Lung (tissue), 12 donors: ENCODE results near the gene FRAS1. TPM values are rescaled to one million over a fixed set of nuclear protein-coding genes. Genes with fewer than 3 reads are reported as not detected.
"Not testable (repeated sequence)": the region's sequence is repeated elsewhere in the genome, so short reads cannot be mapped to it uniquely, and the experiment has no call there.

Experiments
- ATAC-seq: fragments of 200-7000 bp; cut with Tn5 transposase; one replicate; pipeline ENCODE4 v1.9.1; 2020; ENCODE audit warnings: moderate number of reproducible peaks; ENCODE audit not compliant: insufficient read depth, low FRiP score
- DNase-seq, 3 donors: peaks; one replicate each; pipeline ENCODE4 v3.0.0-alpha.2; 2013 to 2017
- H3K27ac ChIP-seq, 2 donors: one replicate each; pipeline ENCODE4 v1.5.1; 2013; ENCODE audit warnings: mild to moderate bottlenecking in 2 of 2, moderate library complexity in 2 of 2, control low read depth in 1 of 2, inconsistent platforms in 1 of 2, low read depth in 1 of 2, low read length in 1 of 2
- H3K27me3 ChIP-seq, 3 donors: one replicate each; pipeline ENCODE4 v1.5.1; 2013; ENCODE audit warnings: low read length in 2 of 3; ENCODE audit not compliant: control insufficient read depth in 3 of 3, insufficient read depth in 3 of 3
- H3K36me3 ChIP-seq, 4 donors: one replicate each; pipeline ENCODE4 v1.5.1; 2013; ENCODE audit warnings: low read length in 4 of 4, mild to moderate bottlenecking in 1 of 4, moderate library complexity in 1 of 4; ENCODE audit not compliant: control insufficient read depth in 4 of 4, insufficient read depth in 4 of 4
- H3K4me1 ChIP-seq, 5 donors: one replicate each; pipeline ENCODE4 v1.5.1; 2013; ENCODE audit warnings: low read length in 5 of 5, mild to moderate bottlenecking in 2 of 5, moderate library complexity in 1 of 5; ENCODE audit not compliant: control insufficient read depth in 5 of 5, insufficient read depth in 5 of 5
- H3K4me3 ChIP-seq: one replicate; pipeline ENCODE4 v1.5.1; 2013; ENCODE audit warnings: mild to moderate bottlenecking, control low read depth, moderate library complexity
- H3K9ac ChIP-seq, 2 donors: one replicate each; pipeline ENCODE4 v1.5.1; 2013; ENCODE audit warnings: low read length in 2 of 2, control low read depth in 1 of 2; ENCODE audit not compliant: insufficient read depth in 1 of 2
- H3K9me3 ChIP-seq, 4 donors: one replicate each; pipeline ENCODE4 v1.5.1; 2013; ENCODE audit warnings: low read length in 3 of 4, mild to moderate bottlenecking in 1 of 4, moderate library complexity in 1 of 4; ENCODE audit not compliant: control insufficient read depth in 4 of 4, insufficient read depth in 3 of 4
- WGBS, 2 donors: extraction: QIAGEN DNeasy Blood & Tissue Kit; methylation state at CpG; one replicate each; pipeline ENCODE4 v1.1.7; 2013; 5-methylcytosine and 5-hydroxymethylcytosine counted together
- polyA plus RNA-seq, 2 donors: library from polyadenylated mRNA; stranded (reverse); fragments of 200-250 nt; gene quantifications; one replicate each; pipeline ENCODE4 v1.2.1, GENCODE V29; 2013
- total RNA-seq, 2 donors: library from RNA; depleted of rRNA in 1 of 2; stranded (reverse); fragments of >200 nt in 1 of 2; gene quantifications; one replicate each; pipeline ENCODE4 v1.2.1, GENCODE V29; 2014 to 2021
- TF ChIP-seq, protein P1 (sequence below): IDR thresholded peaks from 2 replicates; pipeline ENCODE4 v1.5.1; 2012; ENCODE audit warnings: mild to moderate bottlenecking; ENCODE audit errors: control extremely low read depth, extremely low read depth
- donor health status: control.
- donor health status: control.
- donor health status: Bipolar disorder and iron deficiency.
- donor health status: healthy.
- donor health status: DM: yes; HTN: yes; CAD: no.

Gene FRAS1
- total and polyA plus RNA-seq, 4 donors = 0.45 to 53.8 (median 6.9) TPM

DNA sequence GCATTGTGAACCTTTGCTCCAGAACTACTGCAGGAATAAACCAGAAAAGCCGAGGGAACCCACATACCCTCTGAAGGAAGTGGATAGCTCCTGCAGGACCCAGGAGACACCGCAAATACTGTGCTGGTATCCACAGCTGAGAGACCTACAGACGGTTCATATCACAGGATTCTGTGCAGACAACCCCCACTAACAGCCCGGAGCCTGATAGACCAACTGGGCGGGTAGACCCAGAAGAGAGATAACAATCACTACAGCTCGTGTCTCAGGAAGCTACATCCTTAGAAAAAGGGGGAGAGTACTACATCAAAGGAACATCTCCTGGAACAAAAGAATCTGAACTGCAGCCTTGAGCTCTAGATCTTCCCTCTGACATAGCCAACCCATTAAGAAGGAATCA, 150.8 kb downstream of the FRAS1 start:
- no peaks in the 10 kb centered on the region for H3K36me3 ChIP-seq
- peaks cover 0 to 2% (median 0%) of the 10 kb centered on the region in 5 donors for H3K4me1 ChIP-seq
- no peaks in the 10 kb centered on the region for H3K27me3 ChIP-seq
- no peak overlapping the region for H3K27ac ChIP-seq
- H3K9me3 ChIP-seq = no peaks in the 10 kb centered on the region
- H3K9ac ChIP-seq = no peak overlapping the region
- ATAC-seq (no peak), DNase-seq (no peak)
- 58 to 78% methylated on average over 6 of the region's 6 CpGs for WGBS, 2 donors
- no peak overlapping the region for H3K4me3 ChIP-seq
- TF ChIP-seq, protein P1, sequence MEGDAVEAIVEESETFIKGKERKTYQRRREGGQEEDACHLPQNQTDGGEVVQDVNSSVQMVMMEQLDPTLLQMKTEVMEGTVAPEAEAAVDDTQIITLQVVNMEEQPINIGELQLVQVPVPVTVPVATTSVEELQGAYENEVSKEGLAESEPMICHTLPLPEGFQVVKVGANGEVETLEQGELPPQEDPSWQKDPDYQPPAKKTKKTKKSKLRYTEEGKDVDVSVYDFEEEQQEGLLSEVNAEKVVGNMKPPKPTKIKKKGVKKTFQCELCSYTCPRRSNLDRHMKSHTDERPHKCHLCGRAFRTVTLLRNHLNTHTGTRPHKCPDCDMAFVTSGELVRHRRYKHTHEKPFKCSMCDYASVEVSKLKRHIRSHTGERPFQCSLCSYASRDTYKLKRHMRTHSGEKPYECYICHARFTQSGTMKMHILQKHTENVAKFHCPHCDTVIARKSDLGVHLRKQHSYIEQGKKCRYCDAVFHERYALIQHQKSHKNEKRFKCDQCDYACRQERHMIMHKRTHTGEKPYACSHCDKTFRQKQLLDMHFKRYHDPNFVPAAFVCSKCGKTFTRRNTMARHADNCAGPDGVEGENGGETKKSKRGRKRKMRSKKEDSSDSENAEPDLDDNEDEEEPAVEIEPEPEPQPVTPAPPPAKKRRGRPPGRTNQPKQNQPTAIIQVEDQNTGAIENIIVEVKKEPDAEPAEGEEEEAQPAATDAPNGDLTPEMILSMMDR = no peak

DNA sequence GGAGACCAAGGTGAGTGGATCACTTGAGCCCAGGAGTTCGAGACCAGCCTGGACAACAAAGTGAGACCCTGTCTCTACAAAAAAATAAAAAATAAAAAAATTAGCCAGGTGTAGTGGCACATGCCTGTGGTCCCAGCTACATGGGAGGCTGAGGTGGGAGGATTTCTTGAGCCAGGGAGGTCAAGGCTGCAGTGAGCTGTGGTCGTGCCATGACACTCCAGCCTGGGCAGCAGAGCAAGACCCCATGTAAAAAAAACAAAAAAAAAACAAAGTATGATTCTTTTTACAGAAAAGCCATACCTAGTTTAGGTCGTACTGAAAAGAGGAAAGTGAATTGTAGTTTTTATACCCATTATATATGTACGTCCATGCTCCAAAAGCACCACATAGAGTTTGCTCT, 151.8 kb downstream of the FRAS1 start:
- 93% methylated on average over 4 of the region's 4 CpGs for WGBS, 2 donors
- not testable (repeated sequence) for H3K9me3 ChIP-seq, H3K4me1 ChIP-seq, ATAC-seq, H3K27ac ChIP-seq, DNase-seq, H3K9ac ChIP-seq, H3K27me3 ChIP-seq, H3K36me3 ChIP-seq, H3K4me3 ChIP-seq

DNA sequence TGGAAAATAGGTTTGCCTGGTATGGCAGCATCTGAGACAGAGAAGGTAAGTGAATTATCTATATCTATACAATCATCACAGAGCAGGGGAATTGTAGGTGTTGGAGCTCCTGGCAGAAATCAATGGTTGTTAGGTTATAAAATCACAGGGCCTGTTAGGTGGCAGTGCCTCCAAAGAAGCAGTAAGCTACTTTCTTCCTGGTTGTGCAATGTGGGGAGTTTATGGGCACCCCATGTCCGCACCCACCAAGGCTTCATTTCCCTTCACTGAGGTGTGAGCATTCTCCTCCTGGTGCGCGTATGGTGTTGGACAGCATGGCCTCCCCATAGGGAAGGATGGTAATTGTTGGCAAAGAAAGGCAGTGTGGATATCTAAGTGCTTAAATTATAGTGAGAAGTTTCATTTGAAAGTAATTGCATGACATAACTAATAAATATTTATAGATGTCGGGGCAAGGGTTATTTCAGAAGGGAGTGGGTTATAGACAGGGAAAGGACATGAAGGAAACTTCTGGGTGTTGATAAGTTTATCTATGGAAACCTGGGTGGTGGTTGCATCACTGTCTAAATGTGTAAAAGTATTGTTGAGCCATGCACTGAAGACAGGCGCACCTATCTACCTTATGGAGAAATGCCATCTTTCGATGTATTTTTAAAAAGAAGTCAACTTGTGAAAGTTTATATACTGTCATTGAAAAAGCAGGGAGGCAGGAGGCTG, 153.7 kb downstream of the FRAS1 start:
- H3K27ac ChIP-seq = no peak overlapping the region
- TF ChIP-seq, protein P1 = no peak
- no peak overlapping the region for H3K4me3 ChIP-seq
- H3K36me3 ChIP-seq = no peaks in the 10 kb centered on the region
- H3K27me3 ChIP-seq = no peaks in the 10 kb centered on the region
- H3K9ac ChIP-seq = no peak overlapping the region
- WGBS, 2 donors = 98 to 99% methylated on average over 6 of the region's 6 CpGs
- DNase-seq (no peak), ATAC-seq (no peak)
- no peaks in the 10 kb centered on the region for H3K9me3 ChIP-seq
- H3K4me1 ChIP-seq = peaks cover 0 to 2% (median 0%) of the 10 kb centered on the region in 5 donors

DNA sequence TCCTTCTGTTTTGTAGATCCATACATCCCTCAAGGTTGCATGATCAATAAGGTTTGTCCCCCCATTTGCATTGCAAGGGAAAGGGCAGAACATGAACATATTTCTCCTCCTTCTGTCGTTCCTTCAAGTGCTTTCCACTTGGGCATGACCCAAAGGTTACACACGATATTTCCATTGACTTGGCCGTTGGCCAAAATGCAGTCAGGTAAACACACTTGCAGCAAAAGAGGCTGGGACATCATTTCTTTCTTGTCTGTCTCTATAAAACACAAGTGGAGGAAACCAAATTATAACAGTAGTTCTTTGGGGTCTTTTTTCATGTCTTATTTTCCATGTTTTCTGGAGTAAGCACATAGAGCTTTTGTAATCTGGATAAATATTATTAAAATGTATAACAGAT, 156.1 kb downstream of the FRAS1 start:
- DNase-seq (peak in 2 of 3 donors; percentile 9 to 26), ATAC-seq (no peak)
- TF ChIP-seq, protein P1 = no peak
- Histone ChIP-seq H3K4me1 (no peaks in the 10 kb centered on the region), H3K9me3 (no peaks in the 10 kb centered on the region), H3K9ac (no peak overlapping the region), H3K27me3 (no peaks in the 10 kb centered on the region), H3K27ac (no peak overlapping the region), H3K4me3 (no peak overlapping the region), H3K36me3 (no peaks in the 10 kb centered on the region)
- 41 to 72% methylated on average over 3 of the region's 3 CpGs for WGBS, 2 donors
